Measurements from ENCODE around the gene RNF175.

The RNF175 gene

GRCh38 chr4:153748378-153748777 lies 11.4 kb downstream of the RNF175 start:
- DNase-seq (ENCODE audit: low read depth in 2 of 2), result no peak

- no peak for DNase-seq (ENCODE audit: low read depth in 2 of 2)
These were observed 12.3 kb downstream of the RNF175 start for GRCh38 chr4:153747406-153747955.

DNA sequence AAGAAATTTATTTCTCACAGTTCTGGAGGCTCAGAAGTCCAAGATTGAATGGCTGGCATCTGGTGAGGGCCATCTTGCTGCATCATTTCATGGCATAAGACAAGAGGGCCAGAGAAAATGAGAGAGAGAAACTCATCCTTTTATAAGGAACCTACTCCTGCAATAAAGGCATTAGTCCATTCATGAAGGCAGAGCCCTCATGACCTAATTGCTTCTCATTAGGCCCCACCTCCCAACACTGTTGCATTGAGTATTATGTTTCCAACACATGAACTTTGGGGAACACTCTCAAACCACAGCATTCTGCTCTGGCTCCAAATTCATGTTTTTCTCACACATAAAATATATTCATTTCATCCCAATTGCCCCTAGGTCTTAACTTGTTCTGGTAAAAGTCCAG lies 14.2 kb downstream of the RNF175 start:
- DNase-seq (ENCODE audit: low read depth in 2 of 2), result no peak

DNA sequence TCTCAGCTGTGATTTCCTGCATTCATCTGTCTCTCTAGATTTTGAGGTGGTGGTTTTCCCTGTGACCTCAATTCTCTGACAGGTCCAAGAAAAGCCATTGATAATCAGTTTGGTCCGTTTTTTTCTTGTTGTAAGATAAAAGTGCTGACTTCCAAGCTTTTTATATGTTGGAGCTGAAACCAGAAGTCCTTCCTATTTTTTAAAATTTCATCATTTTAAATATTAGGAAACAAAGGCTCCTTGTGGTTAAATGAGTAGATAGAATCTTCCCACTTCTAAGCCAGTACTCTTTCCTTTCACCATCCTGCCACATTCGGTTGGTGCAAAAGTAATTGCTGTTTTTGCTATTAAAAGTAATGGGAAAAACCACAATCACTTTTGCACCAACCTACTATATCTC lies 18.3 kb downstream of the RNF175 start:
- no peak for DNase-seq (ENCODE audit: low read depth in 2 of 2)

DNA sequence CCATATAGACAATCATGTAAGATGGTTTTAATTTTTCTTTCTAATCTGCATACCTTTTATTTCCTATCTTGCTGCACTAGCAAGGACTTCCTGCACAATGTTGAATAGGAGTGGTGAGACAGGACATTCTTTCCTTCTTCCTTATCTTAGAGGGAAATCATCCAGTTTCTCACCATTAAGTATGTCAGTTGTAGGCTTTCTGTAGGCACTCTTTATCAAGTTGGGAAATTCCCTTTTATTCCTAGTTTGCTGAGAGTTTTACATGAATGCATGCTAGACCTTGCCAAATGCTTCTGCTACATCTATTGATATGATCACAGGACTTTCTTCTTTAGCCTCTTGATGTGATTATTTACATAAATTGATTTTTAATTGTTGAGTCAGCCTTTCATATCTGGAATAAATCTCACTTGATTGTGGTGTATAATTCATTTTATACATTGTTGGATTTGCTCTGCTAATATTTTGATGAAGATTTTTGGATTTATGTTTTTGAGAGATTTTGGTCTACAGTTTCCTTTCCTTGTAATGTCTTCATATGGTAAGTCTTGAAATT lies 23.8 kb downstream of the RNF175 start:
- no peak for DNase-seq (ENCODE audit: low read depth in 2 of 2)

DNA sequence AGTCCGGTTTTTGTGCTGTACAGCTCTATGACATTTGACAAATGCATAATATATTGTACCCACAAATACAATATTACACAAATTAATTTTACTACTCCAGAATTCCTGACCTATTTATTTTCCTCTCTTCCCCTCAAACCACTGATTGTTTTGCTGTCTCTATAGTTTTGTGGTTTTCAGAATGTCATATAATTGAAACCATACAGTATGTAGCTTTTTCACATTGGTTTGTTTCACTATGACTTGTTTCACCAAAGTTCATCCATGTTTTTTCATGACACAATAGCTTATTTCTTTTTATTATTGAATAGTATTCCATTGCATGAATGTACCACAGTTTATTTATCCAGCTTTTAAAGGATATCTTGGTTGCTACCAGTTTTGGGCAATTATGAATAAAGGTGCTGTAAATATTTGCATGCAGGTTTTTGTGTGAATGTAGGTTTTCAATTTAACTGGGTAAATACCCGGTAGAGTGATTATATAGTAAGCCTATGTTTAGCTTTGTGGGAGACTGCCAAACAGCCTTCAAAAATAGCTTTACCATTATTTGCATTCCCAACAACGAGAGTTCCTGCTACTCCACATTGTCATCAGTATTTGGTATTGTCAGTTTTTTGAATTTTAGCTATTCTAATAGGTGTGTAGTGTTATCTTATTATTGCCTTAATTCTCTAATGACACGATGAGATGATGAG lies 25.9 kb downstream of the RNF175 start:
- no peak for DNase-seq (ENCODE audit: low read depth in 2 of 2)

GRCh38 chr4:153731239-153731638 lies 28.6 kb downstream of the RNF175 start:
- no peak for DNase-seq (ENCODE audit: low read depth in 2 of 2)

GRCh38 chr4:153729895-153730294 lies 29.9 kb downstream of the RNF175 start:
- no peak for DNase-seq (ENCODE audit: low read depth in 2 of 2)

DNA sequence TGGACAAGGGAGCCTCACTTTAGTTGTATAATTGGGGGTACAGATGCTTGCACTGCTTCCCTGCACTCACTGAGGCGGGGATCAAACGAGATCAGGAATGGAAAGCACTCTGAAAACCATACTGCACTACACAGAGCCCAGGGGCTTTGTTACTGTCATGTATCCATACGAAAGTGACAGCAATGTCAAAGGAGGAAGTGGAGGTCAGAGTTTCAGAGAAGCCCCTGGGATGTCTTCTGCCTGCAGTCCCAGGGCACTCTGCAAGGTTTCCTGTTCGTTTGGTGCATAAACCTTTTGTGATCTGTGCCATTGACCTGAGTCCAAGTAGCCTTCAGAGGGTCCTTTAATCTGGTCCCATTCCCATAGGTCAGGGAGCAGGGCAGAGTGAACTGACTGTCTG lies 31.2 kb downstream of the RNF175 start:
- DNase-seq (ENCODE audit: low read depth in 2 of 2), result no peak

- DNase-seq (ENCODE audit: low read depth in 2 of 2), result no peak
These were observed 31.7 kb downstream of the RNF175 start for GRCh38 chr4:153728151-153728550.

DNA sequence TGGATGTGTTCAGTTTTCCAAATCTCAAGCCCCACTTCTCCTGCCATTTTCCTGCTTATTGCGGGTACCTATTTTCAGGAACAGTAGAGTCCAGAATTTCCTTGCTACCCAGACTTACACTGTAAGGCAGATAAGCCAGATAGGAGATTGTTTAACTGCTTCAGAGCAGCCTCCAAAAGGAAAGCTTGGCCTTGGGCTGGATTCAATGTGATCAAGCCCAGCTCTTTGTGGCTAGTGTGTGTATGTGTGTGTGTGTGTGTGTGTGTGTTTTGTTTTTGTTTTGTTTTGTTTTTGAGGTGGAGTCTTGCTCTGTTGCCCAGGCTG lies 34.0 kb downstream of the RNF175 start:
- no peak for DNase-seq (ENCODE audit: low read depth in 2 of 2)

GRCh38 chr4:153725136-153725830 lies 34.5 kb downstream of the RNF175 start:
- no peak for DNase-seq (ENCODE audit: low read depth in 2 of 2)

DNA sequence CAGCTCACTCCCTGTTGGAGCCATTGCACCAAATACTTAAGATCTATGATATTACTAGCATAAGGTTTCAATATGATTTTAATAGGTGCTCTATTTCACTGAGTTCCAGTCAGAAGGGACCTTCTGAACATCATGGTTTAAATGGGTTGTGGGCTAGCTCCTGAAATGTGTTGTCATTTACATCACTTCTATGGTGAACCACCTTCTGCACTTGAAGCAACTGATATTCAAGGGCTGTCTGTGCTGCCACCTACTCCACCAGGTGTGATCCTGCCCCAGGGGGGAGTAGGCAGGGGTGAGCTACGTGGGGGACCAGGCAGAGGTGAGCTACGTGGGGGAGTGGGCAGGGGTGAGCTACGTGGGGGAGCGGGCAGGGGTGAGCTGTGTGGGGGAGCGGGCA lies 35.2 kb downstream of the RNF175 start:
- DNase-seq (ENCODE audit: low read depth in 2 of 2), result no peak

DNA sequence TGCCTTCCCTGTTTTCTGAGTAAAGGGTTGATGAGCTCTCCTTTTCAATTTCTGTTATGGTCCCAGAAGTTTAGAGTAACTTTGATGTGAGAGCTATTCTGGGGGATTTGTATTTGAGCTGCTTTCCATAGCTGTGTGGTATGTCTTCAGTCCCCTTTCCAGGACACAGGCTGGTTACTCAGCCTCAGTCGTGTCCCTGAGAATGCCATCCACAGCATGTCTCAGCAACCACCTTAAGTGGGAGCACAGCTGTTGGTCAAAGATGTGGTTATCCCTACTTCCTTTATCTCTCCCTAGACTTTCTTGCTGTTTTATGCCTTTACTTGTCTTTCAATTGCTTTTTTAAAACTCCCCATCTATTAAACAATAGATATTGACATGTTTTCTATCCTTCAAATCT lies 37.8 kb downstream of the RNF175 start:
- no peak for DNase-seq (ENCODE audit: low read depth in 2 of 2)

GRCh38 chr4:153713866-153714646 lies 45.8 kb downstream of the RNF175 start:
- no peak for DNase-seq (ENCODE audit: low read depth in 2 of 2)

DNA sequence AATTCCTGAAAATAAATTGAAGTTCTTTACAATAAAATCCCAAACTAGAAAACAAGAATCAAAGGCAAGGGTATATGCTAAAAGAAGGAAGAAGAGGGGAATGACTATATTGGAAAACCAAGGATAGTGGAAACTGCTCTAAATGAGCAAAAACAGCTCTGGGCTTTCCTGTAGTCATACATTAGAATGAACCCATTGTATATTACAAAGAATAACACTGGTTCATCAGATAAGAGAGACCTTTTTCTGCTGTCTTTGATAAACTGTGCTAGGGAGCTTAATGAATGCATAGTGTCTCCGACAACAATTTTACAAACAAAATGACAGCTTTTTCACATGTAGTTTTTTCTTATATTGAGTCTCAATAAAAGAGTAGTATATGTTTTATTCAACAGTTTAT lies 49.1 kb downstream of the RNF175 start:
- DNase-seq (ENCODE audit: low read depth in 2 of 2), result no peak

DNA sequence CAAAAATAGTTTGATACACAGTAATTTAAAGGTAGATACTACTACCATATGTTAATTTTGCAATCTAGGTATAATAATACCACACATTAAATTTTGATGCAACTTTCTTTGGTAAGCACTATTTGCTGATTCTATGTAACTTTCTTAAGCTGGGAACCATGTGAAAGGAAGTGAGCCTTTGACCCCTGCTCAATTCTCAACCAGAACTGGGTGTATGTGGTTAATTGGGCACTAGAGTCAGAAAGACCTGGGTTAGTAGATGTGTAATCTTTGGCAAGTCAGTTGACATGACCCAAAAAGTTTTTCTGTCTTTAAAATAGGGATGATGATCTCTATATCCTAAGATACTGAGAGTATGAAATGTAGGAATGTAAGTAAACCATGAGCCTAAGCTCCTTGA lies 53.3 kb downstream of the RNF175 start:
- DNase-seq (ENCODE audit: low read depth in 2 of 2), result no peak

GRCh38 chr4:153705743-153706468 lies 53.9 kb downstream of the RNF175 start:
- no peak for DNase-seq (ENCODE audit: low read depth in 2 of 2)

- no peak for DNase-seq (ENCODE audit: low read depth in 2 of 2)
These were observed 55.3 kb downstream of the RNF175 start for GRCh38 chr4:153704522-153704921.

DNA sequence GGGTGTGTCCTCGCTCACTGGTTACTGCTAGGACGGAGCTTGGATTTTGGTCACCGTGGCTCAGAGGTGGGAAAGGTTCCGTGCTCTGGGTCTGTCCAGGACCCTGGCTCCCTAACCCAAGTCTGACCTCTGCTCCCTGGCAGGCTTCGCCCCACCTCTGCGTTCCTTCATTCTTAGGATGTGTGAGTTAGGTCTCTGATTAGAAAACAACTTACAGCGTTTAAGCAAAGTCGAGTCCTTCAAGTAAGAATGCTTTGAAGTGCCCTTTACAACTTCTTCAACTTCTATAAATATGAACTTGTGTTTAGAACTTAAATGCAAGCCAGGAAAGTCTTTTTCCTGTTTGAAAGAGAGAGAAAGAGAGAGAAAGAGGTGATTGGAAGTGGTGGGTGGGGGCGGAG lies 74.9 kb downstream of the RNF175 start:
- DNase-seq (ENCODE audit: low read depth in 2 of 2), result no peak

DNA sequence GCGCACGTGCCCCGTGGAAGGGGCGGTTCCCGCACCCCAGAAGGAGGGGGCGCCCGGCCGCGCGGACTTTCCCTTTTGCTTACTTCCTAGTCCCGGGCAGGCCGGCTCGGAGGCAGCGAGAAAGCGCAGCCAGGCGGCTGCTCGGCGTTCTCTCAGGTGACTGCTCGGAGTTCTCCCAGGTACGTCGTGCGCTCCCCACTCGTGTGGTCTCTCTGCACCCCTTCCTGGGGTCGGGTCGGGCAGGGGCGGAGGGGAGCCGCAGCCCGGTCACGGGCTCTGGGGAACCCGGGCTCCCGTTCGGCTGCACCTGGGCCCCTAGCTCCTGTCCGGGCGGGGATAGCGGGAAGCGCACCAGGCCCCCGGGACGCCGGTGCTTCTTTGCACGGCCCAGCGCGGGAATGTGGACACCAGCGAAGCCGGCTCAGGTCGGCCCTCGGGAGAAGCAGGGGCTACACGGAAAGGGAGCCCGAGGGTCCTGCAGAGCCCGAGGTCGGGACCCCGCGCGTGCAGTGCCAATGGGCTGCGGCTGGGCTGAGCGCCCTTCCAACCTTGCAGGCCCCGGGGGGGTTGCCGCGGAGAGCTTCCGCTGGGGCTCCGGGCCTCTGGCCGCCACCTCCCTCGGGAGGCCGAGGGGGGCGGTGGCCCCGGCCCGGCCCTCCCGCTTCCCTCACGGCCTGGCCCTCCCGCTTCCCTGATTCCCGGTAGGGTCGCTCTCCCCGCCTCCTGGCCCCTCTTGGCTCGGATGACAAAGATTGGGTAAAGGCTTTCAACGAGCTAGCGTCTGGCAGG lies 75.4 kb downstream of the RNF175 start, which contains the start of gene TLR2:
TLR2 (plus strand) TSS at position 99 of the 789 bp plus-strand sequence. CDS start 18,628 bp downstream, outside the sequence.
- peak; percentile 26 to 39 for DNase-seq (ENCODE audit: low read depth in 2 of 2)
